HG03558 (cell line): Measurements from ENCODE around the gene SMOC2.

Experiments used
- ATAC-seq: cut with Tn5 transposase; IDR thresholded peaks from one replicate; pipeline ENCODE4 v1.9.1; 2021; ENCODE audit warnings: moderate number of reproducible peaks; ENCODE audit not compliant: unreplicated experiment; ENCODE audit errors: extremely low read depth

The SMOC2 gene

GRCh38 chr6:168508903-168509302, 67.9 kb downstream of the SMOC2 start:
- ATAC-seq, result no peak

- ATAC-seq, result no peak
Measured at GRCh38 chr6:168513766-168514165, 72.8 kb downstream of the SMOC2 start.

GRCh38 chr6:168514216-168514615, 73.2 kb downstream of the SMOC2 start:
- no peak for ATAC-seq

DNA sequence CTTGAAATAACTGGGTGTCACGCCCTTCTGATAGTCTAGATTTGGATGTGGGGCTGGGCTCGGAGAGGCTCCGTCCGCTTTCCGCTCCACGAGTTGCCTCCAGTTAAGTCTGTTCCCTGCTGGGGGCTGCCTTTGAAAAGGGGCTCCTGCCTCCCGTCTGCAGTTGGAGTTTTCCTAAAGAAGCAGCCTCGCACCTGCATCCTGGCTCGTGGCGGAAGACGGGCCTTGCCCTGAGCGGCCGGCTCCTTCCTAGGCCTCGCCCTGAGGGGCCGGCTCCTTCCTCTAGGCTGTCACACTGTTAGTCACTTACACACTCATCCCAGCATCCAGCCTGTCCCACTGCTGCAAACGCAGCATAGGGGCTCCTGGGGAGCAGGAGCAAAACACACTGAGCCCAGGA, 74.4 kb downstream of the SMOC2 start:
- no peak for ATAC-seq

DNA sequence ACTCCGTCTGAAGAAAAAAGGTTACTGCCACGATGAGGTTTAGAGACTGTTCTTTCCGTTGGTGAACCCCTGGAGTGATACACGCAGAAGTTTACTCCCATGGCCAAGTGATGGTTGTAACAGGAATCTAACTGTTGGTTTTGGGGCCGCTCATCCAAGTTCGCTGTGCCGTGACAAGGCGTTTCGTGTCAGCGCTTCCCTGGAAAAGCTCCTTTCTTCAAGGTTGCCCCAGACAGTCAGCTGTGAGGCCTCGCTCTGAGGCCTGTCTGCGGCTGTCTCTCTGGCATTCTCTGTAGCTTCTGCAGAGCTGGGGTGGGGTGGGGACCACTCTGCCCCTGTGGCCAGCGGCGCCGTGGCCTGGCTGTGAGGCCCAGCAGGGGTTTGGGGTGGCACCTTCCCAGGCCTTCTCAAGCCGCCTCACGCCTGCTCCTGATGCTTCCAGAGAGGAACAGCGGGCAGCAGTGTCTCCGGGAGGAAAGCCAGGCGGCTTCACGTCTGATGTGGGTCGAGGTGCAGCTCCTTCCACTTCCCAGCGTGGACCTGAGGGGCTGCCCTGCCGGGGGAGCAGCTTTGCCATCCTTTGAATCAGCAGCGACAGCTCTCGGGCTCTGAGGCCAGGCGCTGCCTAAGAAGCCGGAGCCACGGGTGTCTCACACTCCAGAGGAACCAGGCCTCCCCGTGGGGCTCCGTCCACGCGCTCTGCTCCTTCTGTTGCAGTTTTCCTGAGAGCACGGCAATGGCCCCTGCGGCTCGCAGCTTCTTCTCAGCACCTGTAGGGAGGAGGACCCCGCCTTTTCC, 76.2 kb downstream of the SMOC2 start:
- ATAC-seq, result no peak

- no peak for ATAC-seq
Measured at GRCh38 chr6:168517742-168518347, 76.9 kb downstream of the SMOC2 start.

GRCh38 chr6:168518348-168518745, 77.4 kb downstream of the SMOC2 start:
- no peak for ATAC-seq

GRCh38 chr6:168518867-168519266, 77.9 kb downstream of the SMOC2 start:
- ATAC-seq, result no peak

GRCh38 chr6:168520233-168520632, 79.2 kb downstream of the SMOC2 start:
- ATAC-seq, result no peak

GRCh38 chr6:168524571-168525001, 83.6 kb downstream of the SMOC2 start:
- no peak for ATAC-seq

DNA sequence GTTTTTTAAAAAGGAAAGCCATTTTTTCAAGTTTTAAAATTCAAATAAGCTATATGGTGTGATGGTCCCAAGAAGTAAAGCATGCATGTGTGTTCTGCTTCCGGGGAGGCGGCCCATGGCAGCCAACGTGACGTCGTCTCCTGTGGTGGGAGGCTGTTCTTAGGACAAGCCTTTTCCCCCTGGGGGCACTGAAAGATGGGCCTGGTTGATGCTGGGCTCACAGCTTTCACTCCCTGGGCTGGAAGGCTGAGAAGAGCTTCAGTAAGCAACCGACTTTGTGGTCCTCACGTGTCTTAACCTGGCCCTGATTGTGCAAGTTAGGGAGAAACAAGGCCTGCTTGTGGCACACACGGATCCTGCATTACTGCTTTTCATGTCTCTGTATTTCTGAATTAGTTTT, 84.1 kb downstream of the SMOC2 start:
- ATAC-seq, result no peak

DNA sequence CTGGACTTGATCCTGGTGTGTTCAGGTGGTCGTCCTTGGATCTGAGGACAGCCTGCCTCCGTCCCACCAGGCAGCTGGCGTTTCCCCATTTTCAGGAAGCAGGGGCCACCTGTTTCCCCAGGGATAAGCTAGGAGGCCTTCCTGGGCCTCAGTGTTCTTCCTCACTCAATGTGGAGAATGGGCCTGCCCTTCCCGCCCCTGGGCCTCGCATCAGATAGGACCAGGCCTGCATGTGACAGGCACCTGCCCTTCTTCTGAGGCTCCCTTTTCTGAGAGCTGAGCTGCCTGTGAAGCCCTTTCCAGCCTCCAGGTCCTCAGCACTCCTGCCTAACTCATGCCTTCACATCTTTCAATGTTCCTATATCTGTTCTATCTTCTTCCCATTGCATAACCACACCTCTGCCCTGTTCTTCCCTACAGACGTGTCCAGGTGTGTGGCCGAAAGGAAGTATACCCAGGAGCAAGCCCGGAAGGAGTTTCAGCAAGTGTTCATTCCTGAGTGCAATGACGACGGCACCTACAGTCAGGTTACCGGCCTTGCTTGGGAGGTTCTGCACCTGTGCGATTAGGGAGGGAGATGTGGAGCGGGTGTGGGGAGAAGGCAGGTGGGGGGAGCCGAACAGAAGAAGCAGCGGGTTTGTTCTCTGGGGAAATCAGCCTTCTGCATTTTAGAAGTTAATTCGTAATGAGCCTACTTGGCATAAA, 85.1 kb downstream of the SMOC2 start:
- ATAC-seq, result no peak

GRCh38 chr6:168526841-168527281, 85.9 kb downstream of the SMOC2 start:
- no peak for ATAC-seq

GRCh38 chr6:168527451-168528210, 86.6 kb downstream of the SMOC2 start:
- no peak for ATAC-seq

- ATAC-seq, result no peak
Measured at GRCh38 chr6:168528474-168529095, 87.6 kb downstream of the SMOC2 start.

DNA sequence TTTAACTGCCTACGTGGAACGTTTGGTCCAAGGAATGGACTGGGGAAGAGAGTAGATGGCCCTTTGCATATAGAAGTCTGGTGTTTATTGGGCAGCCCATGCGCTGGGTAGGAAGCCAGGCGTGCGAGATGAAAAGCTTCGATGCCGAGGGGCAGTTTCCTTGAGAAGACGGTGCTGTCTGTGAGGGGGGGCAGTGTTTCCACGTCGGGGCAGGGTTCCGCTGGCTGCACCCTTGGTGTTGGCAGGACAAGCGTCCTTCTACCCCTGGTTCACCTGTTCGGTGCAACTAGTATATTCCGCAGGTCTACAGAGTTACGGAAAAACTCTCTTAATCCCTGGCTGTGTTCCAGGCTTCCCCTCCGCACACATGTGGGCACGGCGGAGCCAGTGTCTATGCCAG, 88.2 kb downstream of the SMOC2 start:
- no peak for ATAC-seq

DNA sequence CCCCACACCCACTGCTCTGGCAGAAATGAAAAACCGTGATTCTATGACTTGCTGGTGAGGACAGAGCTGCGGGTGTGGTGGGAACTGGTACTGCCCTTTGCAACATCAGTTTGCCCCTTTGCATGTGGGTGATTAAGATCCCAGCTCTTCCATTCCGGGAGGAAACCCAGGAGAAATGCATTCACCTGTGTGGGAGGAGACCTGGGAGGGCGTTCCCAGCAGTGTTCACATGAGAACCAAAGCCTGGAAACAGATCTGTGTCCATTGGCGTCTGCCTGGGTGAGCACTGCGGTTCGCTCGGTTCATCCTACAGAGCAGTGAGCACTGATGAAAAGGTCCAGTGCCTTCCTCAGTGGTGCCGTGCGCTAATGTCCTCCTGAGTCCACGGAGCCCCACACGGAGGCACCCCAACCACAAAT, 89.7 kb downstream of the SMOC2 start:
- ATAC-seq, result no peak

GRCh38 chr6:168532070-168532469, 91.1 kb downstream of the SMOC2 start:
- ATAC-seq, result no peak

DNA sequence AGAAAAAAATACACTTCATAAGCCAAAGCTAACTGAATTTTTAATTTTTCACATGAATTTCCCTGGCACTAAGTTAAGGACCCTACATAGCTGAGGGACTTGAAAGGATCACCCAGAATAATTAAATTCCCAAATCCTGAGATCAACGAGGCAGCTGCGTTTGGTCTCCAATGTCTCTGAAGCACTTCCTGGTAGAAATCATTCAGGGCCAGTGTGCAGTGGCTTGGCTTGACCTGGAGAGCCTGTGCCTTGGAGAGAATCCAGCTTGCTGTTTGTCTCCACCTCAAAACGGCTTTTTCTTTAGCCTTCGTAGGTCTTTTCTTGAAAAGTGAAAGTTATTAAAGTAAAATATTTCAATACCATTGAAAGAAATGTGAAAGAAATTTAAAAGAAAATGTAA, 92.4 kb downstream of the SMOC2 start:
- ATAC-seq, result no peak

- ATAC-seq, result no peak
Measured at GRCh38 chr6:168534265-168534664, 93.3 kb downstream of the SMOC2 start.
